Loucy (cell line): ENCODE data around the gene CSN3.

Experiments used
- H2AFZ ChIP-seq: fragments of 200-600 bp; sonication (generic); 2 replicates; pipeline ENCODE4 v1.6.0; 2016; ENCODE audit warnings: antibody characterized with exemption, mild to moderate bottlenecking, low read length, moderate library complexity
- H3F3A ChIP-seq: fragments of 200-600 bp; 2 replicates; pipeline ENCODE4 v1.6.0; 2016; ENCODE audit warnings: antibody characterized with exemption, low read depth, mild to moderate bottlenecking
- H3K27me3 ChIP-seq: fragments of 200-600 bp; sonication (generic); 2 replicates; pipeline ENCODE4 v1.6.1; 2014; ENCODE audit warnings: low read length, mild to moderate bottlenecking; ENCODE audit not compliant: insufficient read depth, poor library complexity, severe bottlenecking
- H3K36me3 ChIP-seq: fragments of 200-600 bp; sonication (generic); 2 replicates; pipeline ENCODE4 v1.6.1; 2016; ENCODE audit warnings: low read length; ENCODE audit not compliant: insufficient read depth
- H3K4me1 ChIP-seq: fragments of 200-600 bp; sonication (generic); 2 replicates; pipeline ENCODE4 v1.5.1; 2014; ENCODE audit warnings: low read length, mild to moderate bottlenecking; ENCODE audit not compliant: insufficient read depth, poor library complexity, severe bottlenecking
- H3K4me2 ChIP-seq: fragments of 200-600 bp; sonication (generic); 2 replicates; pipeline ENCODE4 v1.6.0; 2014; ENCODE audit warnings: antibody characterized with exemption, low read length, low read depth, mild to moderate bottlenecking; ENCODE audit not compliant: poor library complexity, severe bottlenecking
- H3K4me3 ChIP-seq: fragments of 200-600 bp; sonication (generic); 2 replicates; pipeline ENCODE4 v1.5.1; 2014; ENCODE audit warnings: low read length, mild to moderate bottlenecking, mixed read lengths; ENCODE audit not compliant: poor library complexity, severe bottlenecking
- H3K79me2 ChIP-seq: fragments of 200-600 bp; sonication (generic); 2 replicates; pipeline ENCODE4 v1.6.1; 2014; ENCODE audit warnings: low read length; ENCODE audit not compliant: insufficient read depth
- H3K9ac ChIP-seq: fragments of 200-600 bp; sonication (generic); 2 replicates; pipeline ENCODE4 v1.6.0; 2014; ENCODE audit warnings: mild to moderate bottlenecking, low read depth, low read length, moderate library complexity; ENCODE audit not compliant: poor library complexity, severe bottlenecking
- H3K9me2 ChIP-seq: fragments of 200-600 bp; sonication (generic); replicated peaks from 2 replicates; pipeline ENCODE4 v1.6.1; 2016; ENCODE audit warnings: low read depth, low read length, mixed read lengths
- H3K9me3 ChIP-seq: fragments of 200-600 bp; sonication (generic); 2 replicates; pipeline ENCODE4 v1.6.1; 2014; ENCODE audit warnings: mild to moderate bottlenecking, antibody characterized with exemption, low read length, low read depth; ENCODE audit not compliant: insufficient read depth
- H4K20me1 ChIP-seq: fragments of 200-600 bp; sonication (generic); 2 replicates; pipeline ENCODE4 v1.6.0; 2014; ENCODE audit warnings: antibody characterized with exemption, low read length, mild to moderate bottlenecking; ENCODE audit not compliant: insufficient read depth, poor library complexity, severe bottlenecking
- EZH2phosphoT487 ChIP-seq: fragments of 200-600 bp; IDR thresholded peaks from 2 replicates; pipeline ENCODE4 v1.6.1; 2018; ENCODE audit warnings: antibody characterized with exemption, mild to moderate bottlenecking, moderate library complexity, borderline replicate concordance
- TF ChIP-seq, protein P1 (sequence below): fragments of 200-600 bp; sonication (generic); conservative IDR thresholded peaks from 2 replicates; pipeline ENCODE4 v1.5.1; 2014; ENCODE audit warnings: mild to moderate bottlenecking, antibody characterized with exemption, low read length

The CSN3 gene

DNA sequence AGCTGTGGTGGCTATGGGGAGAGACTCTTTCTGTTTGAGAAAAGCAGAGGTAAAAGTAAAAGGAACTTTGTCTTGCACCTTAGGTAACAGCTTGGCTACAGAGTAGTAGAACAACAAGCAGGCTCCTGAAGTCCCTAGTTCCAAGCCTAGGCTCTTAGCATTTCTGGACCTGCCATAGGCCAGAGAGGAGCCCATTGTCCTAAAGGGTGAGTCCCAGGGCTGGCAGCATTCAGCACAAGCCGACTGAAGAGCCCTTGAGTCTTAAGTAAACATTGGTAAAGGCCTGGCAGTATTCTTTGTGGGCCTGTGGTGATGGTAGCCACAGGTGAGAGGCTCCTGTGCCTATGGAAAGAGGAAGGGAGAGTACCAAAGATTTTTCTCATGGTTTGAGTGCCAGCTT, 38.2 kb downstream of the CSN3 start:
- Histone ChIP-seq H3K4me3 (no peak overlapping the region), H3K9ac (no peak overlapping the region), H3K36me3 (no peaks in the 10 kb centered on the region), H3K4me1 (no peaks in the 10 kb centered on the region), H3K79me2 (no peaks in the 10 kb centered on the region), H3K27me3 (no peaks in the 10 kb centered on the region), H2AFZ (no peak overlapping the region), H3K4me2 (no peak overlapping the region), H3F3A (no peaks in the 10 kb centered on the region), H4K20me1 (no peaks in the 10 kb centered on the region), H3K9me3 (no peaks in the 10 kb centered on the region), H3K9me2 (no peaks in the 10 kb centered on the region)
- TF ChIP-seq, protein P1, sequence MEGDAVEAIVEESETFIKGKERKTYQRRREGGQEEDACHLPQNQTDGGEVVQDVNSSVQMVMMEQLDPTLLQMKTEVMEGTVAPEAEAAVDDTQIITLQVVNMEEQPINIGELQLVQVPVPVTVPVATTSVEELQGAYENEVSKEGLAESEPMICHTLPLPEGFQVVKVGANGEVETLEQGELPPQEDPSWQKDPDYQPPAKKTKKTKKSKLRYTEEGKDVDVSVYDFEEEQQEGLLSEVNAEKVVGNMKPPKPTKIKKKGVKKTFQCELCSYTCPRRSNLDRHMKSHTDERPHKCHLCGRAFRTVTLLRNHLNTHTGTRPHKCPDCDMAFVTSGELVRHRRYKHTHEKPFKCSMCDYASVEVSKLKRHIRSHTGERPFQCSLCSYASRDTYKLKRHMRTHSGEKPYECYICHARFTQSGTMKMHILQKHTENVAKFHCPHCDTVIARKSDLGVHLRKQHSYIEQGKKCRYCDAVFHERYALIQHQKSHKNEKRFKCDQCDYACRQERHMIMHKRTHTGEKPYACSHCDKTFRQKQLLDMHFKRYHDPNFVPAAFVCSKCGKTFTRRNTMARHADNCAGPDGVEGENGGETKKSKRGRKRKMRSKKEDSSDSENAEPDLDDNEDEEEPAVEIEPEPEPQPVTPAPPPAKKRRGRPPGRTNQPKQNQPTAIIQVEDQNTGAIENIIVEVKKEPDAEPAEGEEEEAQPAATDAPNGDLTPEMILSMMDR, result no peak
- TF ChIP-seq EZH2phosphoT487, result no peak

DNA sequence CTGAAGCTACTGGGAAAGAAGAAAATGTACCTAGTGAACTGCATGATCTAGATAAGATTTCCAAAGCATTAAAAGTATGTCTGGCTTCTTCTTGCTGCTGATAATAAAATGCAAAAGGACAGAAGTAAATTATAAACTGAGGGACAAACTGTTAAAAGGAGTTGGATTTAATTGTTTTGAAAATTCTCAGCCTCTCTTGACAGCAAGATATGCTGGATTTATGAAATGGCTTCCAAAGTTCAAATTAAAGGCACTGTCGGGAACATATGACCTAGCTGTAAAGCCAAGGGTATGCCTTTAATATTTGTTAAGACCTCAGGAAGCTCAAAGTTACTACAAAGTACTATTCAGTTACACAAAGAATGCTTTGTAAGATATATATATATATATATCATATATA, 46.3 kb downstream of the CSN3 start:
- no peak for TF ChIP-seq EZH2phosphoT487
- TF ChIP-seq, protein P1, result no peak
- Histone ChIP-seq H3K79me2 (no peaks in the 10 kb centered on the region), H3F3A (no peaks in the 10 kb centered on the region), H3K27me3 (no peaks in the 10 kb centered on the region), H2AFZ (no peak overlapping the region), H3K9me3 (no peaks in the 10 kb centered on the region), H3K4me1 (no peaks in the 10 kb centered on the region), H3K9me2 (no peaks in the 10 kb centered on the region), H3K36me3 (no peaks in the 10 kb centered on the region), H3K9ac (no peak overlapping the region), H4K20me1 (no peaks in the 10 kb centered on the region), H3K4me2 (no peak overlapping the region), H3K4me3 (no peak overlapping the region)

DNA sequence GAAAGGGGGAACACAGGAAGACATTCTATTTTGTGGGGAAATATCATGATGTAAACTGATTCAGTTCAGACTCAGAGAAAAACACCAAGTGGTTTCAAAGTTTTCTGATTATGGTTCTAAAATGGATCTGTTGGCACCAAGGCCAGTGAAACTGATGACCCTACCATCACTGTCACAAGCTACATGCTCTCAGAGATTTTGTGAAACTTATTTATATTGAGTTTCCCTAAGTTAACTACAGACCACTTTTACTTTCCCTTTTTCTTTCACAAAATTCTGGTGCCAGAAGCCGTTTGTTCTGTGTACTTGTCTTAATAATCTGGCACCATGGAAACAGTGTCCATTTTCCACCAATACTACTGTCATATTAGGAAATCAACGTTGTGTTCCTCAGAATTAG, 48.9 kb downstream of the CSN3 start:
- no peak overlapping the region for H3K4me3 ChIP-seq
- TF ChIP-seq, protein P1, result no peak
- no peak for TF ChIP-seq EZH2phosphoT487
- H4K20me1 ChIP-seq, result no peaks in the 10 kb centered on the region
- H3K4me2 ChIP-seq, result no peak overlapping the region
- no peak overlapping the region for H2AFZ ChIP-seq
- H3K9me3 ChIP-seq, result no peaks in the 10 kb centered on the region
- no peaks in the 10 kb centered on the region for H3K4me1 ChIP-seq
- no peaks in the 10 kb centered on the region for H3K79me2 ChIP-seq
- no peak overlapping the region for H3K9ac ChIP-seq
- no peaks in the 10 kb centered on the region for H3K27me3 ChIP-seq
- no peaks in the 10 kb centered on the region for H3K9me2 ChIP-seq
- no peaks in the 10 kb centered on the region for H3F3A ChIP-seq
- H3K36me3 ChIP-seq, result no peaks in the 10 kb centered on the region
